ENCODE data around the gene ARMH4. TPM values are rescaled to one million over a fixed set of nuclear protein-coding genes. Genes with fewer than 3 reads are reported as not detected.

The ARMH4 gene
- total RNA-seq, 1 donor from 2014 or later: 57.1 TPM

- H3K27ac Mint-ChIP-seq (ENCODE audit: unreplicated experiment): no peak overlapping the region
- TF ChIP-seq CTCF (IDR thresholded peaks at IDR 0.05; ENCODE audit: partially characterized antibody, unreplicated experiment): no peak
- no peak overlapping the region for H3K4me3 Mint-ChIP-seq (ENCODE audit: unreplicated experiment)
- H3K4me1 Mint-ChIP-seq (ENCODE audit: low read depth, unreplicated experiment): no peaks in the 10 kb centered on the region
- no peaks in the 10 kb centered on the region for H3K27me3 Mint-ChIP-seq (ENCODE audit: unreplicated experiment)
- DNase-seq: no peak
- no peaks in the 10 kb centered on the region for H3K36me3 Mint-ChIP-seq (ENCODE audit: unreplicated experiment)
- peaks cover 1% of the 10 kb centered on the region for H3K9me3 Mint-ChIP-seq (ENCODE audit: unreplicated experiment)
Measured at GRCh38 chr14:58085877-58086276, 66.1 kb downstream of the ARMH4 start.

GRCh38 chr14:58082491-58083098 lies 69.4 kb downstream of the ARMH4 start:
- Mint-ChIP-seq H3K4me3 (ENCODE audit: unreplicated experiment) (no peak overlapping the region), H3K9me3 (ENCODE audit: unreplicated experiment) (peaks cover 1% of the 10 kb centered on the region), H3K27ac (ENCODE audit: unreplicated experiment) (no peak overlapping the region), H3K36me3 (ENCODE audit: unreplicated experiment) (no peaks in the 10 kb centered on the region), H3K27me3 (ENCODE audit: unreplicated experiment) (peaks cover 2% of the 10 kb centered on the region), H3K4me1 (ENCODE audit: low read depth, unreplicated experiment) (no peaks in the 10 kb centered on the region)
- TF ChIP-seq CTCF (IDR thresholded peaks at IDR 0.05; ENCODE audit: partially characterized antibody, unreplicated experiment): no peak
- DNase-seq: no peak

DNA sequence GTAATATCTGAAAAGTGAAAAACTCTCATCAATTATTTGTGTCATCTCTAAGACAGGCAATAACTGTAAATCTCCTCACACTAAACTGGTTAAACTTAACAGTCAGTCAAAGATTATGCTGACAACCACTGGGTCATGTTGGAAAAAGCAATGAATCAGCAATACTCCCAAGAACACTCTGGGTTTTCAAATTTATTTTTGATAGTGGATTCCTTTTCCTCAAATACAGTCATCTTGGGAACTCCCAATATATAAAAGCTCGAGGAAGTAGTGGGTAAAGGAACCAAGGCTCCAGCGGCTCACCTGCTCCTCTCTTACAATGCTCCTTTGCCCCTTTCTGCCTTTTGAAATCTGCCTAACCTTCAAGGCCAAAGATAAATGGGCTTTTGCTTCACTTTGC lies 70.0 kb downstream of the ARMH4 start:
- H3K36me3 Mint-ChIP-seq (ENCODE audit: unreplicated experiment): no peaks in the 10 kb centered on the region
- DNase-seq: no peak
- H3K9me3 Mint-ChIP-seq (ENCODE audit: unreplicated experiment): peaks cover 1% of the 10 kb centered on the region
- H3K4me3 Mint-ChIP-seq (ENCODE audit: unreplicated experiment): no peak overlapping the region
- TF ChIP-seq CTCF (IDR thresholded peaks at IDR 0.05; ENCODE audit: partially characterized antibody, unreplicated experiment): no peak
- no peak overlapping the region for H3K27ac Mint-ChIP-seq (ENCODE audit: unreplicated experiment)
- peaks cover 2% of the 10 kb centered on the region for H3K27me3 Mint-ChIP-seq (ENCODE audit: unreplicated experiment)
- H3K4me1 Mint-ChIP-seq (ENCODE audit: low read depth, unreplicated experiment): no peaks in the 10 kb centered on the region

- H3K4me1 Mint-ChIP-seq (ENCODE audit: low read depth, unreplicated experiment): no peaks in the 10 kb centered on the region
- no peak overlapping the region for H3K27ac Mint-ChIP-seq (ENCODE audit: unreplicated experiment)
- no peak for DNase-seq
- TF ChIP-seq CTCF (IDR thresholded peaks at IDR 0.05; ENCODE audit: partially characterized antibody, unreplicated experiment): no peak
- H3K36me3 Mint-ChIP-seq (ENCODE audit: unreplicated experiment): no peaks in the 10 kb centered on the region
- H3K4me3 Mint-ChIP-seq (ENCODE audit: unreplicated experiment): no peak overlapping the region
- H3K27me3 Mint-ChIP-seq (ENCODE audit: unreplicated experiment): peaks cover 2% of the 10 kb centered on the region
- H3K9me3 Mint-ChIP-seq (ENCODE audit: unreplicated experiment): no peaks in the 10 kb centered on the region
Measured at GRCh38 chr14:58078471-58078870, 73.5 kb downstream of the ARMH4 start.

DNA sequence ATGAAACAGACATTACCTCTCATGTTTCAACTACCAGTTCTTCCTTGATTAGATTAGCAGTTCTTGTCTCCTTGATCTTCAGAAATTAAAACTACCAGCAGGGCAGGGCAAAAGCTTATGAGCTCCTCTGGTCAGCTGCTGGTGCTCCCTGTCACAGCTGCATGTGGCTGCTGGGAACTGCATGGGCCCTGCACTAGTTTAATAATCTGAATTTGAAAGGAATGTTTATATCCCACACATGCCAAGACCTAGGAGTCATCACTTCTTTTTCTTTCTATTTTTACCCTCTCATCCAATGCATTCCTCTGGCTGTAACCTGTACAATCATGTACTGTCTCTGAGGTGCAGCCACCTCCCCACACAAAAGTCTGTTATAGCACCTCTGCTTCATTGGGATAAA lies 73.9 kb downstream of the ARMH4 start:
- Mint-ChIP-seq H3K36me3 (ENCODE audit: unreplicated experiment) (no peaks in the 10 kb centered on the region), H3K9me3 (ENCODE audit: unreplicated experiment) (no peaks in the 10 kb centered on the region), H3K4me1 (ENCODE audit: low read depth, unreplicated experiment) (no peaks in the 10 kb centered on the region), H3K27ac (ENCODE audit: unreplicated experiment) (no peak overlapping the region), H3K27me3 (ENCODE audit: unreplicated experiment) (peaks cover 2% of the 10 kb centered on the region), H3K4me3 (ENCODE audit: unreplicated experiment) (no peak overlapping the region)
- TF ChIP-seq CTCF (IDR thresholded peaks at IDR 0.05; ENCODE audit: partially characterized antibody, unreplicated experiment): no peak
- DNase-seq: no peak

All from glutamatergic neuron (in vitro differentiated cells).